ENCODE results near the gene SDK2.

Gene SDK2

DNA sequence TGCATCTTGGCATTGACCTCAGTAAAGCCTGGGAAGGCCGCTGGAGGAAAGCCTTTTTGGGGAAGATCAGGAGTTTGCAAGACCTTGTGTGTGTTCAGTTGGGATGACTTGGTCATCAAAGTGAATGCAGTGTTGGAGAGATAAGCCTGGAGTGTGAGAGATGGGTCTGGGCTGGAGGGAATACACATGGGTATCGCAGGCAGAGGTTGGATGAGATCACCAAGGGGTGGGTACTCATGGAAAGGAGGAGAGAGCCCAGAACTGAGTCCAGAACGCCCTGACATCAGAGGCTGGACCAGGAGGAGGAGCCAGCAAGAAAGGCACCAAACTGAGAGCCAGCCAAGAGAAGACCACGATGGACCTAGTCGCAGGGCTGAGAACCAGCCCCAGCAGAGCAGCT is 35.2 kb downstream of the SDK2 start:
- DNase-seq, result no peak

DNA sequence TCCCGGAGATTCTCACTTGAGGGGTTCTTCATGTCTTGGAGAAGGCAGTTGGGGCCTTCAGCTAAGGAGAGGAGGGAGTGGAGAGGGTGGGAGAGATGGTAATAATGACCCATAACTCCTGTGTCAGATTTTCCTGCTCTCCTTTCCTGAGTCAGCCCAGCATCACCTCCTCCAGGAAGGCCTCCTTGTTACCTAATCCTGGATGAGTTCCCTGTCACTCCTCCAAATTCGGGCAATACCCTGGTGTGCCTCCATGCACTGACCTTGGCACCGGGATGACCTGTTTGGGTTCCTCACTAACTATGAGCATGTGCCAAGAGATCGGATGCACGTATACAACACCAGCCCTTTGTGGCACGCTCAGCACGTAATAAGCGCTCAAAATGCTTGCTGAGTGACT is 38.8 kb downstream of the SDK2 start:
- DNase-seq, result no peak

DNA sequence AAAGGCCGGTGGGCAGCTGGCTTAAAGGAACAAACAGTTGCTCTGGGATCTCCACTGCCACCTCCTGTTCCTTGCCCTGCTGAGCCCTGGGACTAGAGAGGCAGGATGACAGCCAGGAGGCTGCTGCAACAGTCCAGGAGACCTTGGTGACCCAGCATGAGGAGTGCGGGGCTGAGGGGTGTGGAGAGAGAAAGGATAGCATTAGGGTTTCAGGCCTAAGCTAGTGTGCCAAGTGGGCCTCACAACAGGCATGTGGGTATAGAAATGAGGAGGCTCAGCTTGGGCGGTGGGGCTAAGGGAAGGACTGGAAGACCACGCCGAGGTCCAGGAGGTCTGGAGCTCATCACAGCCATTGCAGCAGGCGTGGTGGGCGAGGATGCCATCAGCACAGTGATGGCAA is 39.8 kb downstream of the SDK2 start:
- DNase-seq, result no peak

DNA sequence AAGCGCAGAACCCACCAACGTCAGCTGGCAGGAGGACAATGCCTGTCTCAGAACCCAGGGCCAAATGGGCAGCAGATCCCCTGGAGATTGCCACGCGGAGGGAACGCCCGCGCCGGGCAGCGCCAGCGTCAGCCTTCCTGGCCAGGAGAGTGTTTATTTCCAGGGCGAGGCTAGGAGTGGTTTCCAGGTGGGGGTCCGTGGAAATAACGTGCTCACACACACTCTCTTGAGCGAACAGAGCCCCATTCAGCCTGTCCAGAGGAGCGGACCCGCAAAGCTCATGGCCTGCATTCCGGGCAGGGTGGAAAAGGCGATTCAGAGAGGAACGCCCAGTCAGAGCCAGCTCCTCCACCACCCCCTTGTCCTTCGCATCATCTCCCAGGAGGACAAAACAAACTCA is 40.3 kb downstream of the SDK2 start:
- DNase-seq, result peak; percentile 66

DNA sequence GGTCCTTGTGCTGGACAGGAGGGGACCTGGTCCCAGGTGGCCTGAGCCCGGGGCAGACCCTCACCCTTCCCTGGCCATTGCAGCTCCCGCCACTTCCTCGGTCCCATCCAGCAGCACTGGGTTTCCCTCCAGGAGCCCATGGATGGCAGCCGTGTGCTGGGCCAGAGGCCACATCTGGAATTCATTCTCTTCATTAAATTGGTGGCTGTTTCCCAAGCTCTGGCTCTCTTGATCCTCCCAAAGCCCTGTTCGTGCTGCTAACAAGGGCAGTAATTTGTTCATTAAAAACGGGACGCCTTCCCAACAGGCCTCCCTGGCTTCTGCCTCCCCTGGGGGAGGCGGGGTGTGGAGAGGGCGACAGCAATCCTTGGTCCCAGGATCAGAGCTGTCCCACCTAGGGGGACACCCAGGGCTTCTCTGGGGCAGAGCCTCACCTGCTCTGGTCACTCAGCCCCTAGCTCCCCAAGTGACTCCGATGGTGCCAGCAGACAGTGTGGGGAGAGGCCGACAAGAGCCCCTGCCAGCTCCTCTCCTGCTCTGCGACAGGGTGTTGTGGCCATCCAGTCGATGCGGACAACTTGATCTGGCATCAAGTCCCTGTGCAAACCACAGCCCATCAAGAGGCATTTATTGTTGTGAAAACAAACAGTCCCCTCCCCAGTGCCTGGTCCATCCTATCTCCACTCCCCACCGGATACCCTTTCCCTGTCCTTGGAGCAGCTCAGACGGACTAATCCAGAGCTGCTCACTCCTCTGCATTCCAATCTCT is 44.0 kb downstream of the SDK2 start:
- peak; percentile 70 for DNase-seq

DNA sequence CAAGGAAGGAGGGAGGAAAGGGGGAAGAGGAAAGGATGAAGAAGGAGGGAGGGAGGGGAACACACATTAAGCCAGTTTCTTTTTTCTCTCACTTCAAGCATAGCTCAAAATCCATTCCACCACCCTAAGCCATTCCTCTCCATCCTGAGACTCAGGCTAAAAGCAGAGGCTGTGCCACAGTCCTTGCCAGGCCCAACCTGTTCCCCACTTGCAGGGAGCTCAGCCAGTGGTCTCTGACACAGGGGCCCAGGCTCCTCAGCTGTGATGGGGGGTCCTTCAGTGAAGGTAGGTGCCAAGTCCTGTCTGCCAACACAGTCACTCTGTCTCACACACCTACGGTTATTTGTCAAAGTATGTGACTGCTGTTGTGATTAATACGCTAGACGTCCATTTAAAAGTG is 44.6 kb downstream of the SDK2 start:
- DNase-seq, result no peak

DNA sequence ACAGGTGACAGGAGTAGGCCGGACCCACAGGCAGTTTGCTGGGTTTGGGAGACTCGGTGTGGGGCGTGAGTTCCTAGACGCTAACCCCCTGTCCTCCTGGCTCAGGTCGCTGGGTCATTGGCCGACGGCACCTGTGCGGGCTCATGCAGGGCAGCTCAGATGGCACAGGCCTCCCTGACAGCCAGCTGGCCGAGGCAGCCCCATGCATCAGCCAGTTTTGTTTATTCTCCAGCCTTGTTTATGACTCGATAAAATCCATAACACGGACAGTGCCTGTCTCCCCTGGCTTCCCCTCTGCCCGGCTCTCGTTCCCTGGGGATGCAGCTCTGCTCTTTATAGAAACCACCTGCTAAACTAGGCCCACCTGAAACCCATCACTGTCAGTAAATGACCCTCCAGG is 46.0 kb downstream of the SDK2 start:
- DNase-seq, result no peak

- DNase-seq, result no peak
Observed at GRCh38 chr17:73595931-73596330, 48.3 kb downstream of the SDK2 start.

DNA sequence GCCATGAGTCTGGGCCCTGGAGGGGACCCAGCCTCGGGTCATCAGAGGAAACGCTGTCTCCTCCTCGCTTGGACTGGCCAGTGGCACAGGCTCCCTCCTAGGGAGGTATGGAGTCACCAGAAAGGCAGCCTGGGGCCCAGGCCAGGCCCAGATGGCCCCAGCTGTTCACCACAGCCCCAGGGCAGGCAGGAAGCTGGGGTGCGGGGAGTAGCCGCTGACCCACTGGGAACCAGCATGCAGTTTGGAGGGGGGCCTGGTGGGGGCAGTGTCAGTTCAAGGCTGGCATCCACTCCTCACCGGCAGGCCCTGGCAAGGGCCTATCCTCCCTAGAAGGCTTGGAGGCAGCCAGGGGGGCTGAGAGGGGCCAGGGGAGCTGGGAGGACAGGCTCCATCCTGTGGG is 48.8 kb downstream of the SDK2 start:
- DNase-seq, result peak; percentile 71

- DNase-seq, result no peak
Observed at GRCh38 chr17:73595068-73595467, 49.2 kb downstream of the SDK2 start.

DNA sequence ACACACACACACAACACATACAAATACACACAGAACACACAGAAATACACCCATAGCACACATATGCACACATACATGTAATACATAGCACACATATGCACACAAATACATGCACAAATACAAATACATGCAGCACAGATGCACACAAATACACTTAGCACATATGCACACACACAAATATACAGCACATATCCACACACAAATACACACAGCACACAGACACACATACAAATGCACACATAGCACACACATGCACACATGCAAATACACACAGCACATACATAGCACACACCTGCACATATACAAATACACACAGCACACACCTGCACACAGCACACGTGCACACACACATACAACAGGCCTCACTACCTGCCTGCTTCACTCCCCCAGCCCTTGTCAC is 49.6 kb downstream of the SDK2 start:
- no peak for DNase-seq

DNA sequence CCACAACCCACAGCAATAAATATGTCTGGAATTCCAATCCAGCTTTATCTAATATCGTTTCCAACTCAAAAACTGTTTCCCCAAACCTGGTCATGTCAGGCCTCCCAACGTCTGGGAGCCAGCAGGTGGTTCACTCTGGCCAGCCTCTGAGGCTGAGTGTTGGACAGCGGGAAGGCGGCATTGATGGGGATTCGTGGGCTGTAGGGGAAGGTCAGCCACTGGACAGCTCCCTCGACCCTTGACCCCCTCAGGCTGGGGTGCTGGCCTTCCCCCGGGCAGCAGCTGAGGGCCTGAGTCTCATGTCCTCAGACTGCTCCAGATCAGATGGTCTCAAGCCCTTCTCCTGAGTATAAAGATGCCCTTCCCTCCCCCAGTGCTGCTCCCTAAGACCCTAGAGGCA is 50.2 kb downstream of the SDK2 start:
- DNase-seq, result no peak

GRCh38 chr17:73593249-73593965 is 50.8 kb downstream of the SDK2 start:
- DNase-seq, result no peak

DNA sequence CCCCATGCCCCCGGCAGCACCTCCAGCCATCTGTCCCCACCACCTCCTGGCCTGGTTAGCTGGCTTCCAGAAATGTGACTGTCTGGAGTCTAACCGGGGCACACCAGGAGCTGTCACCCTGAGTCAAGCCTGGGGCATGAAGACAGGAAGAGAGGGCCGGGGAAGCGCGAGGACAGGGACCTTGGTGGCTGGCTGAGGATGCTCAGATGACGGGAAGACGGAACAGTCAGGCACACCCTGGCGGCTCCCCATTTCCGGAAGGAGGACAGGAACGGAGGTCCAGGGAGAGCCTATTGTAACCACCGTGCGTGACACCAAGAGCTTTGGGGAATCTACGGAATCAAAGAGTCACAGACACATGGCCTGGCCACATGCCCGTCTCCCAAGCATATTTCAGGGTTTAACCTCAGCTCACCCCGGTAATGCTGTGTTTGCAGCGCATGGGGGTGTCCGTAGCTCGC is 51.7 kb downstream of the SDK2 start:
- no peak for DNase-seq

DNA sequence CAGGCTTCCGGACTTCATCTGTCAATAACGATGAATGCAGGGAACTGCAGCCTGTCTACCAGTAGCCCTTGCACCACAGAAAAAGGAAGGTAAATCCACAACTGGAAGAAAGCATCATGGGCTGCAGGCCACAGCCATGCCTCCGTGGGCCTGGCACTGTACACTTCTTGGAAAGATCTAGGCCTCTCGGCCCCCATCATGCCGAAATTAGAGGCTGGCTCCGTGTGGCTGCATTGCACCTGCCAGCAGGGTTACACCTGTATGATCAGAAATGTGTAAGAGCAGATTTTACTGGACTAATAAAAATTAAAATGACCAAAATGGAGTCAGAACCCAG is 52.2 kb downstream of the SDK2 start:
- DNase-seq, result no peak

GRCh38 chr17:73591296-73592078 is 52.8 kb downstream of the SDK2 start:
- DNase-seq, result no peak

DNA sequence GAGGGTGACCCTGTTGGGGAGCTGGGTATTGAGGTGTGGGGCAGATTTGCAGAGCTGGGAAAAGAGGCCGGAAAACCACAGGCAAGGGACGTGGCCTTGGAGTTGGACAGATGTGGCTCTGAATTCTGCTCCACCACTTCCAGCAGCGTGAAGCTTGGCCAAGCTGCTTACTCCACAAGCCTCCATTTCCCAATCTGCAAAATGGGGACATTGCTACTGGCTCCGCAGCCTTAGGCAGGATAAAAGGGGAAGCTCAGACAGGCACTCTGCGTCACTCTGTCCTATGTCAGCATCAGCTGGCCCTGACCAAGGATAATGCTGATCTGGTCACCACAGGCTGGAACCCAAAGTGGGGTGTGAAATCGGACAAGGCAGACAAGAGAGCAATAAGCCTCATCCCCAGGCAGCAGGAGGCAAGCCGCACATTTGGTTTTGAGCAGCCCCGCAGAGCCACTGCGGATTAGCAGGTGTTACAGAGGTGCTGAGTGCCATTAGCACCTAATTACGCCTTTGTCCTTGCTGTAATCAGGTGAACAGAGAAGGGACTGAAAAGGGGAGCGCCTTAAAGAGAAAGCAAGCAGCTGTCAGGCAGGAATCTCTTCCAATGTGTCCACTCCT is 54.8 kb downstream of the SDK2 start:
- no peak for DNase-seq

- no peak for DNase-seq
Observed at GRCh38 chr17:73588891-73589290, 55.4 kb downstream of the SDK2 start.

- DNase-seq, result no peak
Observed at GRCh38 chr17:73588301-73588846, 55.9 kb downstream of the SDK2 start.

DNA sequence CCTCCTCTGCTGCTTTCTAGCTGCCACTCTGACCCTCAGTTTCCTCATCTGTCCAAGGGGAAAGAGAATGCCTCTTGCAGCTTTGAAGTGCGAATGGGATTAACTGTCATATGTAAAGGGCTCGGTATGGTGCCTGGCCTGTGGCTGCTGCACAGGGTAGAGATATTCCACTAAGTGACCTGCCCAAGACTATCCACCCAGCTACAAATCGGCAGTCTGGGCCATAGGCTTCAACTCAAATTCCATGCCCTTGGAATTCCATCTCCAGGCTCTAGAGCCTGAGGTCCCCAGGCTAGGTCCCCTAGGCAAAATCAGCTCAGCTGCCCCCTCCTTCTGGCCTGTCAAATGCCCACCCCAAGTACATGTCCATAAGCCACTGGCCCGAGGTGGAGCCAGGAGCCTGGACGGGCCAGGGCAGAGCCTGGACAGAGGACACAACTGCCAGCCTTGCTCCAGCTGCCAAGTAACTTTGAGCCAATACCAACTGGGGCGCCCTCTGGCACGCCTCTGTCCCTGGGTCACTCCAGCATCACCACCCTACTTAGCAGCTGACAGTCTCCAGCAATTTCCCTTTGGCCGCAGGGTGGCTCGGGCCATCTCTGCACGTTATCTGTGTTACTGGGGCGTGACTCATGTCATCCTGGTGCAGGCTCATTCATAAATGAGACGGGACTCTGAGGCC is 57.2 kb downstream of the SDK2 start:
- no peak for DNase-seq

GRCh38 chr17:73586275-73586832 is 57.9 kb downstream of the SDK2 start:
- DNase-seq, result no peak

GRCh38 chr17:73585583-73585982 is 58.7 kb downstream of the SDK2 start:
- DNase-seq, result no peak

All from right forelimb (tissue), 1 donor.